ENCODE results near the gene HSPD1.

DNA sequence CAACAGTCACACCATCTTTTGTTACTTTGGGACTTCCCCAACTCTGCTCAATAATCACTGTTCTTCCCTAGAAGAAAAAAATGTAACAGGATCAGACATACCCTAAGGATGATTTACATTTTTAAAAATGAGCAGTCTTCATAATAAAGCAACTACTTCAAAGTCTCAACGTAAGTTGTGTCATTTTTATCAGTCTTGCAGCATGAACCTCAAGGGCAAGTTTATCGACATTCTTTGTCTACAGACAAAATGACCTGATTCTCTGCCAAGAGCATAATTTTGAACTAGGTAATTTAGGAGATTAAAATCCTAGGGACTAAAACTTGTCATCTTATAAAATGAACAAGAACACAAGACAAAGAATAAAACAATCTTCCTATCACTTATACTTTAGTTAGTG lies 2.3 kb downstream of the HSPD1 start:
- TF ChIP-seq TEAD4 (IDR thresholded peaks at IDR 0.05), result no peak
- TF ChIP-seq REST (IDR thresholded peaks at IDR 0.05; ENCODE audit: low read depth), result no peak
- TF ChIP-seq ZBTB7A (IDR thresholded peaks at IDR 0.05; ENCODE audit: low read depth), result no peak

Measured in Ishikawa (cell line).